Liver (tissue), 3 donors: Measurements from ENCODE around the gene GRIK2.

Source experiments
- ATF3 ChIP-seq: IDR thresholded peaks from 2 replicates; pipeline ENCODE4 v1.6.1; 2016; ENCODE audit warnings: antibody characterized with exemption
- CTCF ChIP-seq: fragments of 150-350 bp; IDR thresholded peaks from 2 replicates; pipeline ENCODE4 v1.5.1; 2017; ENCODE audit warnings: improper control_type of control experiment, low read depth, low read length; ENCODE audit not compliant: missing input control
- EGR1 ChIP-seq, 2 donors: IDR thresholded peaks; 2 replicates each; pipeline ENCODE4 v1.6.1; 2016 to 2018; ENCODE audit warnings: antibody characterized with exemption in 2 of 2, low read depth in 2 of 2
- GABPA ChIP-seq, 2 donors: IDR thresholded peaks in 1 of 2; conservative IDR thresholded peaks in 1 of 2; 2 replicates each; pipeline ENCODE4 v1.6.1; 2016; ENCODE audit warnings: antibody characterized with exemption in 2 of 2, mild to moderate bottlenecking in 1 of 2, moderate library complexity in 1 of 2
- JUND ChIP-seq, 2 donors: IDR thresholded peaks; 2 replicates each; pipeline ENCODE4 v1.6.1; 2016; ENCODE audit warnings: antibody characterized with exemption in 2 of 2
- SP1 ChIP-seq: IDR thresholded peaks from 2 replicates; pipeline ENCODE4 v1.6.1; 2018; ENCODE audit warnings: antibody characterized with exemption, mild to moderate bottlenecking
- TAF1 ChIP-seq: conservative IDR thresholded peaks from 2 replicates; pipeline ENCODE4 v1.6.1; 2016; ENCODE audit warnings: antibody characterized with exemption, mild to moderate bottlenecking
- donor health status: healthy.
- donor health status: healthy.

- TF ChIP-seq CTCF, result no peak
- no peak for TF ChIP-seq GABPA (IDR thresholded peaks at IDR 0.05 in 1 of 2, conservative IDR thresholded peaks at IDR 0.05 in 1 of 2)
- no peak for TF ChIP-seq JUND (IDR thresholded peaks at IDR 0.05)
- no peak for TF ChIP-seq ATF3
- no peak for TF ChIP-seq EGR1 (IDR thresholded peaks at IDR 0.05; ENCODE audit: low read depth in 2 of 2)
- TF ChIP-seq TAF1, result no peak
- TF ChIP-seq SP1, result no peak
Observed at GRCh38 chr6:101719521-101719920, 326.0 kb downstream of the GRIK2 start.
